IPS DF 4.7 (cell line): ENCODE measurements around the gene DNTTIP2.
"Not testable (repeated sequence)": the region's sequence is repeated elsewhere in the genome, so short reads cannot be mapped to it uniquely, and the experiment has no call there.

Experiments
- DNase-seq: peaks from one replicate; pipeline ENCODE4 v3.0.0-alpha.2; 2013; ENCODE audit warnings: low spot score; ENCODE audit errors: extremely low read depth

Gene DNTTIP2

GRCh38 chr1:93842750-93843500 lies 36.1 kb downstream of the DNTTIP2 start:
- no peak for DNase-seq

GRCh38 chr1:93841771-93842170 lies 37.2 kb downstream of the DNTTIP2 start:
- no peak for DNase-seq

GRCh38 chr1:93840956-93841482 lies 38.0 kb downstream of the DNTTIP2 start:
- DNase-seq, result no peak

GRCh38 chr1:93839753-93840152 lies 39.3 kb downstream of the DNTTIP2 start:
- DNase-seq, result no peak

GRCh38 chr1:93839307-93839706 lies 39.7 kb downstream of the DNTTIP2 start:
- no peak for DNase-seq

GRCh38 chr1:93837961-93838360 lies 41.0 kb downstream of the DNTTIP2 start:
- DNase-seq, result no peak

- not testable (repeated sequence) for DNase-seq
Measured at GRCh38 chr1:93833293-93833692, 45.7 kb downstream of the DNTTIP2 start.

GRCh38 chr1:93829061-93829460 lies 49.9 kb downstream of the DNTTIP2 start:
- DNase-seq, result no peak

- no peak for DNase-seq
Measured at GRCh38 chr1:93828367-93828755, 50.6 kb downstream of the DNTTIP2 start.

- DNase-seq, result no peak
Measured at GRCh38 chr1:93827633-93828366, 51.2 kb downstream of the DNTTIP2 start.

- DNase-seq, result no peak
Measured at GRCh38 chr1:93827128-93827527, 51.9 kb downstream of the DNTTIP2 start.

- DNase-seq, result no peak
Measured at GRCh38 chr1:93824834-93825233, 54.2 kb downstream of the DNTTIP2 start.

- no peak for DNase-seq
Measured at GRCh38 chr1:93822730-93823425, 56.1 kb downstream of the DNTTIP2 start.

GRCh38 chr1:93821423-93822144 lies 57.4 kb downstream of the DNTTIP2 start:
- DNase-seq, result no peak

- DNase-seq, result no peak
Measured at GRCh38 chr1:93820554-93821422, 58.2 kb downstream of the DNTTIP2 start.

- DNase-seq, result no peak
Measured at GRCh38 chr1:93818570-93818959, 60.4 kb downstream of the DNTTIP2 start.

- no peak for DNase-seq
Measured at GRCh38 chr1:93817819-93818569, 61.0 kb downstream of the DNTTIP2 start.

GRCh38 chr1:93816970-93817678 lies 61.9 kb downstream of the DNTTIP2 start:
- DNase-seq, result no peak
